DOHH2 (cell line): ENCODE data around the gene UBE2N.

ENCODE experiments used
- H3F3A ChIP-seq: fragments of 200-600 bp; sonication (generic), shearing (Covaris generic); 2 replicates; pipeline ENCODE4 v1.6.0; 2016; ENCODE audit warnings: antibody characterized with exemption, mild to moderate bottlenecking; ENCODE audit not compliant: control insufficient read depth, insufficient read depth
- H3K27ac ChIP-seq: fragments of 200-600 bp; sonication (generic); 2 replicates; pipeline ENCODE4 v1.5.1; 2014; ENCODE audit warnings: low read depth, mild to moderate bottlenecking, low read length, moderate library complexity
- H3K27me3 ChIP-seq: fragments of 200-600 bp; sonication (generic); 2 replicates; pipeline ENCODE4 v1.6.1; 2014; ENCODE audit warnings: mild to moderate bottlenecking, low read length, mixed read lengths; ENCODE audit not compliant: control insufficient read depth
- H3K36me3 ChIP-seq: fragments of 200-600 bp; sonication (generic); 2 replicates; pipeline ENCODE4 v1.6.1; 2014; ENCODE audit warnings: mild to moderate bottlenecking, low read length, moderate library complexity, mixed read lengths; ENCODE audit not compliant: control insufficient read depth
- H3K4me1 ChIP-seq: fragments of 200-600 bp; sonication (generic); 2 replicates; pipeline ENCODE4 v1.6.1; 2014; ENCODE audit warnings: mild to moderate bottlenecking, low read length, mixed read lengths; ENCODE audit not compliant: control insufficient read depth
- H3K4me2 ChIP-seq: fragments of 200-600 bp; sonication (generic); 2 replicates; pipeline ENCODE4 v1.6.0; 2014; ENCODE audit warnings: mild to moderate bottlenecking, low read length, moderate library complexity
- H3K4me3 ChIP-seq: fragments of 200-600 bp; sonication (generic); 2 replicates; pipeline ENCODE4 v1.5.1; 2014; ENCODE audit warnings: mild to moderate bottlenecking, low read length, mixed read lengths
- H3K79me2 ChIP-seq: fragments of 200-600 bp; sonication (generic); 2 replicates; pipeline ENCODE4 v1.6.1; 2014; ENCODE audit warnings: mild to moderate bottlenecking, low read length, mixed read lengths; ENCODE audit not compliant: control insufficient read depth
- H3K9me2 ChIP-seq: fragments of 200-600 bp; sonication (generic); replicated peaks from 2 replicates; pipeline ENCODE4 v1.6.1; 2014; ENCODE audit warnings: mild to moderate bottlenecking, low read length, mixed read lengths; ENCODE audit not compliant: control insufficient read depth
- H3K9me3 ChIP-seq: fragments of 200-600 bp; sonication (generic); 2 replicates; pipeline ENCODE4 v1.6.1; 2014; ENCODE audit warnings: antibody characterized with exemption, low read length, mixed read lengths; ENCODE audit not compliant: control insufficient read depth, insufficient read depth
- H4K20me1 ChIP-seq: fragments of 200-600 bp; sonication (generic); 2 replicates; pipeline ENCODE4 v1.6.0; 2014; ENCODE audit warnings: low read depth, mild to moderate bottlenecking, antibody characterized with exemption, low read length, moderate library complexity; ENCODE audit not compliant: control insufficient read depth, insufficient read depth
- CTCF ChIP-seq: fragments of 200-600 bp; sonication (generic); IDR thresholded peaks from one replicate; pipeline ENCODE4 v1.5.1; 2014; ENCODE audit warnings: antibody characterized with exemption, mild to moderate bottlenecking, low read depth, low read length; ENCODE audit not compliant: poor library complexity, severe bottlenecking
- EZH2phosphoT487 ChIP-seq: fragments of 200-600 bp; sonication (generic); IDR thresholded peaks from 2 replicates; pipeline ENCODE4 v1.6.1; 2017; ENCODE audit warnings: borderline replicate concordance, mild to moderate bottlenecking, antibody characterized with exemption, low read length, moderate library complexity, mixed read lengths

The UBE2N gene

GRCh38 chr12:93370947-93371346, 70.8 kb downstream of the UBE2N start:
- Histone ChIP-seq H3K36me3 (no peaks in the 10 kb centered on the region), H4K20me1 (no peaks in the 10 kb centered on the region), H3F3A (0 out of 2 replicates have a peak, but pooled peaks cover 2% of the 10 kb centered on the region), H3K4me3 (no peak overlapping the region), H3K9me2 (no peaks in the 10 kb centered on the region), H3K27me3 (no peaks in the 10 kb centered on the region), H3K4me2 (no peak overlapping the region), H3K4me1 (peaks cover 6% of the 10 kb centered on the region), H3K79me2 (no peaks in the 10 kb centered on the region), H3K27ac (no peak overlapping the region), H3K9me3 (no peaks in the 10 kb centered on the region)
- TF ChIP-seq EZH2phosphoT487: no peak
- TF ChIP-seq CTCF: no peak

GRCh38 chr12:93369505-93369904, 72.2 kb downstream of the UBE2N start:
- Histone ChIP-seq H3K36me3 (no peaks in the 10 kb centered on the region), H3K4me1 (peaks cover 6% of the 10 kb centered on the region), H3K4me3 (no peak overlapping the region), H3F3A (0 out of 2 replicates have a peak, but pooled peaks cover 2% of the 10 kb centered on the region), H3K27ac (no peak overlapping the region), H3K4me2 (no peak overlapping the region), H3K9me2 (no peaks in the 10 kb centered on the region), H3K79me2 (no peaks in the 10 kb centered on the region), H4K20me1 (no peaks in the 10 kb centered on the region), H3K27me3 (no peaks in the 10 kb centered on the region), H3K9me3 (no peaks in the 10 kb centered on the region)
- TF ChIP-seq EZH2phosphoT487 (no peak), CTCF (no peak)

GRCh38 chr12:93368766-93369165, 73.0 kb downstream of the UBE2N start:
- H3K4me1 ChIP-seq: peaks cover 1% of the 10 kb centered on the region

More at GRCh38 chr12:93368766-93369165, 73.0 kb downstream of the UBE2N start:
- Histone ChIP-seq H3K27ac (no peak overlapping the region), H3K4me2 (no peak overlapping the region), H3K36me3 (no peaks in the 10 kb centered on the region), H3K9me2 (no peaks in the 10 kb centered on the region), H3K27me3 (no peaks in the 10 kb centered on the region), H3F3A (no peaks in the 10 kb centered on the region), H3K9me3 (no peaks in the 10 kb centered on the region), H4K20me1 (no peaks in the 10 kb centered on the region), H3K79me2 (no peaks in the 10 kb centered on the region), H3K4me3 (no peak overlapping the region)
- TF ChIP-seq CTCF: no peak
- no peak for TF ChIP-seq EZH2phosphoT487
